AG04449 (cell line): ENCODE data around the gene CRIP3.

Experiments
- CTCF ChIA-PET: fragments of 350-600 bp; formaldehyde crosslinking; extraction: SDS; loops from one replicate; lab custom pipeline; 2021; ENCODE audit warnings: antibody characterized with exemption; lab: Yijun Ruan, JAX
- POLR2A ChIA-PET: fragments of 400-600, 350-600 bp; formaldehyde crosslinking; extraction: SDS; loops from one replicate; lab custom pipeline; 2020; ENCODE audit warnings: antibody characterized with exemption, inconsistent platforms; lab: Yijun Ruan, JAX
- DNase-seq: peaks from one replicate; pipeline ENCODE4 v3.0.0-alpha.2; 2010; ENCODE audit warnings: low read depth, low spot score
- H3K4me3 ChIP-seq: 2 replicates; pipeline ENCODE4 v1.5.1; 2011; ENCODE audit warnings: low read depth, mild to moderate bottlenecking, control low read depth, low read length
- TF ChIP-seq, protein P1 (sequence below): IDR thresholded peaks from one replicate; pipeline ENCODE4 v1.5.1; 2011; ENCODE audit warnings: mild to moderate bottlenecking, moderate library complexity, low read length, control low read depth, inconsistent platforms; ENCODE audit not compliant: insufficient read depth; ENCODE audit errors: missing control alignments

The CRIP3 gene

DNA sequence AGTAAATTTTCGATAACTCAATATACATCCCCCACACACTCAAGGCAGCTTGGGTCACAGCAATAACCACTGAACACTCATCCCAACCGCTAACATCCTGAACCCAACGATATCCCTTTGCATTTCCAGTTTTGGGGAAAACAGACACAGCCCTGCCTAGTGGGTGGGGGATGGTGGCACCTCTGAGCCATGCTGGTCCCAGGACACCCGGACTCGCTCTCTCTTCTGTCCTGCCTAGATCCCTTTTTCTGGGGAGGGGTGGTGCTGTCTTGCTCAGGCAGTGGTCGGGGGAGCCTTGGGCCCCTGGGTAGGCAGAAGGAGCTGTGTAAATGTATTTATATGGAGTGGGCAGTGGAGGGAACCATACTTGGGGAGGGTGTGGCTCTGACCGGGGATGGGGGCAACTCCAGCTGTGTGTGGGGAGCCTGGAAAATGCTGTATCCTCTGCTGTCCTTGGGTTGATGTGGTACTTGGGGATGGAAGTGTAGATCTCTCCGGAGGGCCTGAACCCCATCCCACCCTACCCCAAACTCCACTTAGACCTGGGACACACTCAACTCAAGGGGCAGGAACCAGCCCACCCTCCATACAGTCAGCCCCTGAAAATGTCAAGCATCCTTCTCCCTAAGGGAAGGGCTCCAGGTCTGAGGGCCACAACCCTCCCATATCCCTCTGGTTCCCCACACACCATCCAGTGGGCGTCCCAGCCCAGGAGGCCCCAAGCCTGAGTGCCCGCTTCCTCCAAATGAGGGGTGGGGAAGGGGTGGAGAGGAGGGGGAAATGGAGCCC is 34.3 kb downstream of the CRIP3 start:
- CTCF ChIA-PET: no interaction called here
- H3K4me3 ChIP-seq: no peak overlapping the region
- POLR2A ChIA-PET: no interaction called here
- TF ChIP-seq, protein P1, sequence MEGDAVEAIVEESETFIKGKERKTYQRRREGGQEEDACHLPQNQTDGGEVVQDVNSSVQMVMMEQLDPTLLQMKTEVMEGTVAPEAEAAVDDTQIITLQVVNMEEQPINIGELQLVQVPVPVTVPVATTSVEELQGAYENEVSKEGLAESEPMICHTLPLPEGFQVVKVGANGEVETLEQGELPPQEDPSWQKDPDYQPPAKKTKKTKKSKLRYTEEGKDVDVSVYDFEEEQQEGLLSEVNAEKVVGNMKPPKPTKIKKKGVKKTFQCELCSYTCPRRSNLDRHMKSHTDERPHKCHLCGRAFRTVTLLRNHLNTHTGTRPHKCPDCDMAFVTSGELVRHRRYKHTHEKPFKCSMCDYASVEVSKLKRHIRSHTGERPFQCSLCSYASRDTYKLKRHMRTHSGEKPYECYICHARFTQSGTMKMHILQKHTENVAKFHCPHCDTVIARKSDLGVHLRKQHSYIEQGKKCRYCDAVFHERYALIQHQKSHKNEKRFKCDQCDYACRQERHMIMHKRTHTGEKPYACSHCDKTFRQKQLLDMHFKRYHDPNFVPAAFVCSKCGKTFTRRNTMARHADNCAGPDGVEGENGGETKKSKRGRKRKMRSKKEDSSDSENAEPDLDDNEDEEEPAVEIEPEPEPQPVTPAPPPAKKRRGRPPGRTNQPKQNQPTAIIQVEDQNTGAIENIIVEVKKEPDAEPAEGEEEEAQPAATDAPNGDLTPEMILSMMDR: no peak
- no peak for DNase-seq

DNA sequence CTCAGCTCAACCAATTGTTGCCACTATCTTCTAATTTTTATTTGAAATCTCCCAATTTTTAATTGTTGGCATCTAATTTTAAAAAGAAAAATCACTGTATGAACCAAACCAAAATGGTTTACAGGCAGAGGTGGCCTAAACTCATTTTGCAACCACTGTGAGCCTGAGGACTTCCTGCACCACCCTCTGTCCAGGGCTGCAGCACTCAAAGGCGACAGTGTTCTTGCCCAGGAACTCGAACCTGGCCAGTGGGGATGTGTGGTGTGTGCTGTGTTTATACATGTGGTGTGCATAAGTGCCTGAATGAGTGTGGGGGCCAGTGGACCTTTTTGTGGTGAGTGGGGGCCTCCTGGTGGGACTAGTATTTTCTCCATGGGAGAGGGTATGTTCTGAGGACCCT is 34.9 kb downstream of the CRIP3 start:
- ChIA-PET CTCF (interaction anchor here (0.6 kb wide), 1 partner anchor 12 kb away, joined by 3 read pairs; no protein-coding TSS in a partner anchor), POLR2A (no interaction called here)
- no peak overlapping the region for H3K4me3 ChIP-seq
- TF ChIP-seq, protein P1: no peak
- DNase-seq: no peak

DNA sequence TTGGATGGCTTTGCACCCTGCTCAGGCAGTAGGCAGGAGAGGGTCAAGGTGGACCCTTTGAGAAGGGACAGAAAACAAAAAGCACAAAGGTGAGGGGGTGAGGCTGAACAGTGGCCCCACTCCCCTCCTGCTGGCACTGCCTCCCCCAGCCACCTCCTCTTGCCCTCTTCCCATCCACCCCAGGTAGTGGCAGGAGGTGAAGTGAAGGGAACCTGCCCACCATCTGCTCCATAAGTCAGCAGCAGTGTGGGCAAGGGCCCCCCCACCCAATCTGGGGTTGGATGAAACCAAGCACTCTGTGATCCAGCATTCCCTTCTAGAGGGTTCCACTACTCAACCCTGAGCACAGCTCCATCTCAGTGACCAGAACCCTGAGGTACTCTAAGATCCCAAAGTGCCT is 36.7 kb downstream of the CRIP3 start:
- H3K4me3 ChIP-seq: no peak overlapping the region
- ChIA-PET POLR2A (no interaction called here), CTCF (interaction anchor here (1.7 kb wide), 1 partner anchor 43 kb away, joined by 7 read pairs; the partner anchor contains the start of gene DNPH1)
- no peak for DNase-seq
- TF ChIP-seq, protein P1: no peak

DNA sequence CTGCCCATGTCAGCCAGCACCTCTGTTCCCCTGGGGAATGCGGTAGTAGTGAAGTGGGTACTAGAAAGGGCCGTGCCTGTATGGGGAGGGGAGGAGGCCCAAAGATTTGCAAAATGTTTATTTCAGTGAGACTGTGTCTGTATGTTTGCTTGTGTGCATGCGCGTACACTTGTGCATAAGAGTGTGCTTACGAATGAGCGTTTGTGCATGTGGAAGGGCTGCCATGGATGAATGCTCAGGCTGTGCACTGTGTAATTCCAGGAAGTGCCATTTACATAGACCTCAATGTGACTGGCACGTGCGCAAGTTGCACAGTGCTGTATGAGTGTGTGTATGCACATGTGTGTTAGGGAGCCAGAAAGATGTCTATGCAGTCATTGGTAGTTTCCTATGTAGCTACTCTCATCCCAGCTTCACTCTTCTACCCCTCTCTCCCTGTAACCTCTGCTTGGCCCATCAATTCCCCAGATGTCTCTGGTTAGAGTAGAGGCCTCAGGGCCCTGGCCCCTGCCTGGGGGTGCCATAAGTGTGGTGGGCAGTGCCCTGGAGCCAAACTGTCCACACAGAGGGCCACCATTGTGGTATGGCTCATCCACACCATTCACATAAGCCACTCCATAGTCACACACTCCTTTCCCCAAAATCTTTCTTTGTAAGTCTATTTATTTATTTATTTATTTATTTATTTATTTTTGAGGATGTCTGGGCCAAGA is 37.4 kb downstream of the CRIP3 start:
- ChIA-PET CTCF (interaction anchor here (2.0 to 4.1 kb wide), 2 partner anchors 42 to 64 kb away, joined by 5 to 44 read pairs; partner anchors contain the start of gene DNPH1), POLR2A (no interaction called here)
- TF ChIP-seq, protein P1: no peak
- H3K4me3 ChIP-seq: no peak overlapping the region
- no peak for DNase-seq

DNA sequence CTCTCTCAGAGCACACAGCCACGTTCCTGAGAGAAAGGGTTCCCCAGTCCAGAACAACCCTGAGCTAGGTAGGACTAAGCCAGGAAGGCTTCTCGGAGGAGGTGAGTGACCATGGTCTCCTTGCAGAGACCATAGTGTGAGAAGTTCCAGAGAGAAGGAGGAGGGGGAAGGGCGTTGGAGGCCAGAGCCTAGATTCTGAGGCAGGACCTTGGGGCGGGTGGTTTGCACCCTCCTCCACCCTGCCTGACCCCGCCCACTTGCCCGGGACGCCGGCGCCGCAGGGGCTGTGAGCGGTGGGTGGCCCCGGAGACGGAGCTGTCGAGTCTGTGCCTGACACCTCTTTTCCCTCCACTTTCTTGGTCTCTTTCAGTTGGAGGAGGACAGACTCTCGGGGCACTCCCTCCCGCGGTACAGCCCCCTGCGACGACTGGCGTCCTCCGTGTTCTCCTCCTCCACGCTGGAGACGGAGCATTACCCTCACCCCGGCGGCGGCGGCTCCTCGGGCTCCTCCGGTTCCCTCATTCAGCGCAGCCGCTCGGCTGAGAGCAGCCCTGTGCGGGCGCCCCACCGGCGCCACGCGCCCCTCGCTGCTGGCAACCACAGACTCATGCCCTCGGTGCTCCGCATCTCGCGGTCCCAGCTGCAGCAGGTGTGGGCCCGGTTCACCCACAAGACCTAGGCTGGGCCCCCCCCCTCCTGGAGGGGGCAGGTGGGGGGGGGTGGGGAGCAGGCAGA is 39.2 kb downstream of the CRIP3 start:
- peak overlapping the region; percentile 38 for H3K4me3 ChIP-seq
- ChIA-PET POLR2A (no interaction called here), CTCF (interaction anchor here (1.1 to 4.1 kb wide), 8 partner anchors 9 to 219 kb away, joined by 3 to 44 read pairs (median 4); partner anchors contain the start of gene DNPH1)
- no peak for DNase-seq
- TF ChIP-seq, protein P1: no peak
